ENCODE data around the gene LIG1. TPM values are rescaled to one million over a fixed set of nuclear protein-coding genes. Genes with fewer than 3 reads are reported as not detected.

Gene LIG1
- total and polyA plus RNA-seq, 9 of the 15 experiments (the other 6 are each of a cell fraction or from before 2014, with no cell fraction given) = 9.6 to 114 (median 71.1) TPM

GRCh38 chr19:48169939-48170803 lies at the start of gene LIG1, which contains the start of gene ZSWIM9 (continued):
- peak in 1 of 3 experiments; percentile 87; a peak in 2 of 6 replicates for TF ChIP-seq ZBTB11 (CRISPR knock-in tag; IDR thresholded peaks at IDR 0.05)
- TF ChIP-seq PTRF (tag; IDR thresholded peaks at IDR 0.05) = no peak
- no peak for TF ChIP-seq CEBPB (tag; IDR thresholded peaks at IDR 0.05)
- TF ChIP-seq NBN (IDR thresholded peaks at IDR 0.05; ENCODE audit: low read depth) = no peak
- no peak for TF ChIP-seq MTA2 (IDR thresholded peaks at IDR 0.05; ENCODE audit: low read depth)
- TF ChIP-seq ILK (tag; IDR thresholded peaks at IDR 0.05; ENCODE audit: borderline replicate concordance, low read depth) = no peak
- peak; percentile 62 for TF ChIP-seq CREB1 (IDR thresholded peaks at IDR 0.05)
- TF ChIP-seq CREB1 (CRISPR knock-in tag; IDR thresholded peaks at IDR 0.05) = peak; percentile 61; the same call in 1 of the 2 replicates
- no peak for TF ChIP-seq HMBOX1 (IDR thresholded peaks at IDR 0.05)
- peak; percentile 84 for TF ChIP-seq CREM (IDR thresholded peaks at IDR 0.05; ENCODE audit: low read depth)
- TF ChIP-seq LEF1 (IDR thresholded peaks at IDR 0.05) = no peak
- no peak for TF ChIP-seq PREB (CRISPR knock-in tag; IDR thresholded peaks at IDR 0.05)
- no peak for TF ChIP-seq ZNF217 (CRISPR knock-in tag; IDR thresholded peaks at IDR 0.05)
- TF ChIP-seq ZNF77 (CRISPR knock-in tag; IDR thresholded peaks at IDR 0.05) = no peak
- peak; percentile 80 for TF ChIP-seq SMAD4 (CRISPR knock-in tag; conservative IDR thresholded peaks at IDR 0.05)
- TF ChIP-seq ZNF224 (CRISPR knock-in tag; IDR thresholded peaks at IDR 0.05) = no peak
- TF ChIP-seq ARID1B (IDR thresholded peaks at IDR 0.05) = no peak
- no peak for TF ChIP-seq ZFP36 (IDR thresholded peaks at IDR 0.05; ENCODE audit: low read depth, low read length, partially characterized antibody)
- TF ChIP-seq MBD2 (IDR thresholded peaks at IDR 0.05; ENCODE audit: borderline replicate concordance, low read depth) = peak; percentile 74
- no peak for TF ChIP-seq ZBTB12 (CRISPR knock-in tag; IDR thresholded peaks at IDR 0.05)
- no peak for TF ChIP-seq RBM15 (IDR thresholded peaks at IDR 0.05; ENCODE audit: insufficient read depth, low read length)
- no peak for TF ChIP-seq EZH2 (IDR thresholded peaks at IDR 0.05; ENCODE audit: borderline replicate concordance, low read depth, low read length)
- peak; percentile 70 for TF ChIP-seq CHD1 (IDR thresholded peaks at IDR 0.05; ENCODE audit: low read length)

Data from K562 (cell line).